ENCODE results near the gene PRXL2A. TPM values are rescaled to one million over a fixed set of nuclear protein-coding genes. Genes with fewer than 3 reads are reported as not detected.
A peak's percentile ranks its signal among the peaks of the same experiment; 100 is the strongest.

Gene PRXL2A
- total and polyA plus RNA-seq, 10 of the 15 experiments (the other 5 are each of a cell fraction or from before 2014, with no cell fraction given), result 2.8 to 15.6 (median 11.1) TPM

DNA sequence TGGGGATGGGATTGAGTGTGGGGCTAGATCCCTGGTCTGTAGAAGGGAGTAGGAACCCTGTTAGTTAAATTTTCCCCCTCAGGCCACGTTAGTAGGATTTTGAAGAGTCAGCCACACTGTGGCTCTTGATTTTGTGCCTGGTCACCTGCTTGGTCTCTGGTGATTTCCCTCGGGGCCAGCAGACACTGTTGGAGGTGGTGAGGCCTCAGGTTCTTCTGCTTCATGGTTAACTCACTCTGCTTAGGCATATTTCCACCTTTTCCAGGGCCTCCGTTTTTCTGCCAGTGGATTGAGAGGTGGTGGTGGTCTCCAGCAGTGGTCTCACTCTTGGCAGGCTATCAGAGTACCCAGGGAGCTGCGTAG is 49.9 kb downstream of the PRXL2A start (continued):
- TF ChIP-seq, protein P1, sequence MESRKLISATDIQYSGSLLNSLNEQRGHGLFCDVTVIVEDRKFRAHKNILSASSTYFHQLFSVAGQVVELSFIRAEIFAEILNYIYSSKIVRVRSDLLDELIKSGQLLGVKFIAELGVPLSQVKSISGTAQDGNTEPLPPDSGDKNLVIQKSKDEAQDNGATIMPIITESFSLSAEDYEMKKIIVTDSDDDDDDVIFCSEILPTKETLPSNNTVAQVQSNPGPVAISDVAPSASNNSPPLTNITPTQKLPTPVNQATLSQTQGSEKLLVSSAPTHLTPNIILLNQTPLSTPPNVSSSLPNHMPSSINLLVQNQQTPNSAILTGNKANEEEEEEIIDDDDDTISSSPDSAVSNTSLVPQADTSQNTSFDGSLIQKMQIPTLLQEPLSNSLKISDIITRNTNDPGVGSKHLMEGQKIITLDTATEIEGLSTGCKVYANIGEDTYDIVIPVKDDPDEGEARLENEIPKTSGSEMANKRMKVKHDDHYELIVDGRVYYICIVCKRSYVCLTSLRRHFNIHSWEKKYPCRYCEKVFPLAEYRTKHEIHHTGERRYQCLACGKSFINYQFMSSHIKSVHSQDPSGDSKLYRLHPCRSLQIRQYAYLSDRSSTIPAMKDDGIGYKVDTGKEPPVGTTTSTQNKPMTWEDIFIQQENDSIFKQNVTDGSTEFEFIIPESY (IDR thresholded peaks at IDR 0.05), result 0 out of 2 replicates have a peak, but pooled peaks have one; percentile 2
- TF ChIP-seq, protein P2, sequence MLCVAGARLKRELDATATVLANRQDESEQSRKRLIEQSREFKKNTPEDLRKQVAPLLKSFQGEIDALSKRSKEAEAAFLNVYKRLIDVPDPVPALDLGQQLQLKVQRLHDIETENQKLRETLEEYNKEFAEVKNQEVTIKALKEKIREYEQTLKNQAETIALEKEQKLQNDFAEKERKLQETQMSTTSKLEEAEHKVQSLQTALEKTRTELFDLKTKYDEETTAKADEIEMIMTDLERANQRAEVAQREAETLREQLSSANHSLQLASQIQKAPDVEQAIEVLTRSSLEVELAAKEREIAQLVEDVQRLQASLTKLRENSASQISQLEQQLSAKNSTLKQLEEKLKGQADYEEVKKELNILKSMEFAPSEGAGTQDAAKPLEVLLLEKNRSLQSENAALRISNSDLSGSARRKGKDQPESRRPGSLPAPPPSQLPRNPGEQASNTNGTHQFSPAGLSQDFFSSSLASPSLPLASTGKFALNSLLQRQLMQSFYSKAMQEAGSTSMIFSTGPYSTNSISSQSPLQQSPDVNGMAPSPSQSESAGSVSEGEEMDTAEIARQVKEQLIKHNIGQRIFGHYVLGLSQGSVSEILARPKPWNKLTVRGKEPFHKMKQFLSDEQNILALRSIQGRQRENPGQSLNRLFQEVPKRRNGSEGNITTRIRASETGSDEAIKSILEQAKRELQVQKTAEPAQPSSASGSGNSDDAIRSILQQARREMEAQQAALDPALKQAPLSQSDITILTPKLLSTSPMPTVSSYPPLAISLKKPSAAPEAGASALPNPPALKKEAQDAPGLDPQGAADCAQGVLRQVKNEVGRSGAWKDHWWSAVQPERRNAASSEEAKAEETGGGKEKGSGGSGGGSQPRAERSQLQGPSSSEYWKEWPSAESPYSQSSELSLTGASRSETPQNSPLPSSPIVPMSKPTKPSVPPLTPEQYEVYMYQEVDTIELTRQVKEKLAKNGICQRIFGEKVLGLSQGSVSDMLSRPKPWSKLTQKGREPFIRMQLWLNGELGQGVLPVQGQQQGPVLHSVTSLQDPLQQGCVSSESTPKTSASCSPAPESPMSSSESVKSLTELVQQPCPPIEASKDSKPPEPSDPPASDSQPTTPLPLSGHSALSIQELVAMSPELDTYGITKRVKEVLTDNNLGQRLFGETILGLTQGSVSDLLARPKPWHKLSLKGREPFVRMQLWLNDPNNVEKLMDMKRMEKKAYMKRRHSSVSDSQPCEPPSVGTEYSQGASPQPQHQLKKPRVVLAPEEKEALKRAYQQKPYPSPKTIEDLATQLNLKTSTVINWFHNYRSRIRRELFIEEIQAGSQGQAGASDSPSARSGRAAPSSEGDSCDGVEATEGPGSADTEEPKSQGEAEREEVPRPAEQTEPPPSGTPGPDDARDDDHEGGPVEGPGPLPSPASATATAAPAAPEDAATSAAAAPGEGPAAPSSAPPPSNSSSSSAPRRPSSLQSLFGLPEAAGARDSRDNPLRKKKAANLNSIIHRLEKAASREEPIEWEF (IDR thresholded peaks at IDR 0.05; ENCODE audit: insufficient replicate concordance, low read depth, low read length), result no peak
- TF ChIP-seq POLR2AphosphoS2 (IDR thresholded peaks at IDR 0.05; ENCODE audit: low read depth, low read length) (no peak), ZBED1 (IDR thresholded peaks at IDR 0.05; ENCODE audit: borderline replicate concordance) (no peak), SIN3A (IDR thresholded peaks at IDR 0.05; ENCODE audit: low read depth, low read length) (no peak), BHLHE40 (IDR thresholded peaks at IDR 0.05; ENCODE audit: borderline replicate concordance in 1 of 2, low read depth in 2 of 2, low read length in 1 of 2) (peak; percentile 6 to 46; a peak in 1 of 4 replicates), SMC3 (IDR thresholded peaks at IDR 0.05; ENCODE audit: borderline replicate concordance, low read length) (no peak), NFYA (IDR thresholded peaks at IDR 0.05; ENCODE audit: borderline replicate concordance, low read depth, low read length) (no peak)
- TF ChIP-seq, protein P3, sequence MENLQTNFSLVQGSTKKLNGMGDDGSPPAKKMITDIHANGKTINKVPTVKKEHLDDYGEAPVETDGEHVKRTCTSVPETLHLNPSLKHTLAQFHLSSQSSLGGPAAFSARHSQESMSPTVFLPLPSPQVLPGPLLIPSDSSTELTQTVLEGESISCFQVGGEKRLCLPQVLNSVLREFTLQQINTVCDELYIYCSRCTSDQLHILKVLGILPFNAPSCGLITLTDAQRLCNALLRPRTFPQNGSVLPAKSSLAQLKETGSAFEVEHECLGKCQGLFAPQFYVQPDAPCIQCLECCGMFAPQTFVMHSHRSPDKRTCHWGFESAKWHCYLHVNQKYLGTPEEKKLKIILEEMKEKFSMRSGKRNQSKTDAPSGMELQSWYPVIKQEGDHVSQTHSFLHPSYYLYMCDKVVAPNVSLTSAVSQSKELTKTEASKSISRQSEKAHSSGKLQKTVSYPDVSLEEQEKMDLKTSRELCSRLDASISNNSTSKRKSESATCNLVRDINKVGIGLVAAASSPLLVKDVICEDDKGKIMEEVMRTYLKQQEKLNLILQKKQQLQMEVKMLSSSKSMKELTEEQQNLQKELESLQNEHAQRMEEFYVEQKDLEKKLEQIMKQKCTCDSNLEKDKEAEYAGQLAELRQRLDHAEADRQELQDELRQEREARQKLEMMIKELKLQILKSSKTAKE (IDR thresholded peaks at IDR 0.05; ENCODE audit: low read depth, poor library complexity, severe bottlenecking), result no peak

Data from GM12878 (cell line).